Measurements from ENCODE around the gene ZC3H4.
"Not testable (repeated sequence)": the region's sequence is repeated elsewhere in the genome, so short reads cannot be mapped to it uniquely, and the experiment has no call there.

The ZC3H4 gene

GRCh38 chr19:47144630-47145029 is 31.1 kb upstream of the ZC3H4 start:
- TF ChIP-seq, protein P1, sequence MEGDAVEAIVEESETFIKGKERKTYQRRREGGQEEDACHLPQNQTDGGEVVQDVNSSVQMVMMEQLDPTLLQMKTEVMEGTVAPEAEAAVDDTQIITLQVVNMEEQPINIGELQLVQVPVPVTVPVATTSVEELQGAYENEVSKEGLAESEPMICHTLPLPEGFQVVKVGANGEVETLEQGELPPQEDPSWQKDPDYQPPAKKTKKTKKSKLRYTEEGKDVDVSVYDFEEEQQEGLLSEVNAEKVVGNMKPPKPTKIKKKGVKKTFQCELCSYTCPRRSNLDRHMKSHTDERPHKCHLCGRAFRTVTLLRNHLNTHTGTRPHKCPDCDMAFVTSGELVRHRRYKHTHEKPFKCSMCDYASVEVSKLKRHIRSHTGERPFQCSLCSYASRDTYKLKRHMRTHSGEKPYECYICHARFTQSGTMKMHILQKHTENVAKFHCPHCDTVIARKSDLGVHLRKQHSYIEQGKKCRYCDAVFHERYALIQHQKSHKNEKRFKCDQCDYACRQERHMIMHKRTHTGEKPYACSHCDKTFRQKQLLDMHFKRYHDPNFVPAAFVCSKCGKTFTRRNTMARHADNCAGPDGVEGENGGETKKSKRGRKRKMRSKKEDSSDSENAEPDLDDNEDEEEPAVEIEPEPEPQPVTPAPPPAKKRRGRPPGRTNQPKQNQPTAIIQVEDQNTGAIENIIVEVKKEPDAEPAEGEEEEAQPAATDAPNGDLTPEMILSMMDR (IDR thresholded peaks at IDR 0.05; ENCODE audit: borderline replicate concordance, insufficient read depth, low read depth, low read length) = no peak
- no peak overlapping the region for H3K4me3 ChIP-seq (ENCODE audit: low read depth, low read length)

DNA sequence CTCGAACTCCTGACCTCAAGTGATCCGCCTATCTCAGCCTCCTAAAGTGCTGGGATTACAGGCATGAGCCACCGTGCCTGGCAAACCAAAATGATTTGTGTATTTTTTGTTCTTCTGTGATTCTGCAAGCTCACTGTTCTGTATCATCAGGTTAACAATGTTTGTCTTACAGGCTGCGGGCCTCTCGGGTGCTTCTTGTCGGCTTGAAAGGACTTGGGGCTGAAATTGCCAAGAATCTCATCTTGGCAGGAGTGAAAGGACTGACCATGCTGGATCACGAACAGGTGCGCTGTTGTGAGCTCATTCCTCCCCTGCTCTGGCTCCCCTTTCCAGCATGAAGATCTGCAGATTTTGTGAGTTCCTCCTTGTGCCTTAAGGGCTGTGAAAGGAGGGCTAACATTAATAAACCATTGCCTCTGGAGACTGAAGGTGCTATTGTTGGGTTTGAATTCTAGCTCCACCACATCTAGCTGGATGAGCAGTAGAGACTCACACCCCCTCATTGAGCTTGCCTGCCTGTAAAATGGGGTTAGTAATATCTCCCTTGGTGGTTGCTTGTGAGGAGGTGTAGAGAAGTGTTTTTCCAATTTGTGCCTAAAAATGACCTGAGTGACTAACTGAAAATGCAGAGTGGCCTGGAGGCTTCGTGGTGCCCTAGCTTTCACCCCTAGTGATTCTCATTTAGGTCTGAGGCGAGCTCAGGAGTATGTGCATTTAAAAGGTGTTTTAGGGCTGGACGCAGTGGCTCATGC is 29.9 kb upstream of the ZC3H4 start:
- TF ChIP-seq, protein P1 (IDR thresholded peaks at IDR 0.05; ENCODE audit: borderline replicate concordance, insufficient read depth, low read depth, low read length) = no peak
- H3K4me3 ChIP-seq (ENCODE audit: low read depth, low read length) = no peak overlapping the region

DNA sequence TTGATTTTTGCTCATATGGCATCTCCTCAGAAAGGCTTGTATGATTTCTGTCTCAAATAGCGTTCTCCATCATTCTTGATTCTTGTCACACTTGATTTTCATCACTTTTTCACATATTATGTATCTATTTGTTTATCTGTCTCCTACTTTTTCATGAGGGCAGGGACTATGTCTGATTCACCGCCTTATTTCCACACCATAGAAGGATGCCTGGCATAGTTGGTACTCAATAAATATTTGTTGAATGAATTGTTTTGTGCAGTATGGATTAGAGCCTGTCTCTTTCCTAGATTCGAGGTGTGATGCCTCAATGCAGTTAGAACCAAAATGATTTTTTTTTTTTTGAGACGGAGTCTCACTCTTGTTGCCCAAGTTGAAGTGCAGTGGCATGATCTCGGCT is 29.2 kb upstream of the ZC3H4 start:
- TF ChIP-seq, protein P1 (IDR thresholded peaks at IDR 0.05; ENCODE audit: borderline replicate concordance, insufficient read depth, low read depth, low read length) = no peak
- no peak overlapping the region for H3K4me3 ChIP-seq (ENCODE audit: low read depth, low read length)

DNA sequence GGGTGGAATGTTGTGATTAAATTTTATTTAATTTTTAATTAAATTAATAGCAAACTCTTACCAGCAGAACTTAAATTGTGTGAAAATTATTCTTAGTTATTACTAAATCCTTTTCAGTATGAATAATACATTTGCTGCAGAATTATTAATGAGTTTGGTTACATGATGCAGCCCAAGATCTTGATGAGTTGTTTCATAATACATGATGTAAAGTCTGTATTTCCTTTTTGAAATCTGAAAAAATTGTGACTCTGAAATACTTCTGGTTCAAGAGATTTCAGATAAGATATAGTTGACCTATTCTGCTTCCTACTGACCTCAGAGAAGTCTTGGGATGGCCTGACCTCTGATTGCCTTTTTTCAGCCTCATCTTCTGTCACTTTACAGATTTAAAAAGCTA is 28.1 kb upstream of the ZC3H4 start:
- TF ChIP-seq, protein P1 (IDR thresholded peaks at IDR 0.05; ENCODE audit: borderline replicate concordance, insufficient read depth, low read depth, low read length) = no peak
- H3K4me3 ChIP-seq (ENCODE audit: low read depth, low read length) = no peak overlapping the region

DNA sequence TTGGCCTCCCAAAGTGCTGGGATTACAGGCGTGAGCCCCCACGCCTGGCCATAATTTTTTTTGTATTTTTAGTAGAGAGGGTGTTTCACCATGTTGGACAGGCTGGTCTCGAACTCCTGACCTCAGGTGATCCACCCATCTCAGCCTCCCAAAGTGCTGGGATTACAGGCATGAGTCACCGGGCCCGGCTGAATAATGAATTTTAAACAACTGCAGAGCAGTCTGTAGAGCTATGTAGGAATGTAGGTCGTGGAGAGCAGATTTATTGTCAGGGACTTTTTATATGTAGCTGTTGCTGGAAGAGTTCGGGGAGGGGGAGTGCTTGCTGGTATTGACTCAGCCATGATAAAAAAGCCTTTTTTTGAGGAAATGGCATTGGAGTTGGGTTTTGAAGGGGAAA is 27.7 kb upstream of the ZC3H4 start:
- H3K4me3 ChIP-seq (ENCODE audit: low read depth, low read length) = not testable (repeated sequence)

DNA sequence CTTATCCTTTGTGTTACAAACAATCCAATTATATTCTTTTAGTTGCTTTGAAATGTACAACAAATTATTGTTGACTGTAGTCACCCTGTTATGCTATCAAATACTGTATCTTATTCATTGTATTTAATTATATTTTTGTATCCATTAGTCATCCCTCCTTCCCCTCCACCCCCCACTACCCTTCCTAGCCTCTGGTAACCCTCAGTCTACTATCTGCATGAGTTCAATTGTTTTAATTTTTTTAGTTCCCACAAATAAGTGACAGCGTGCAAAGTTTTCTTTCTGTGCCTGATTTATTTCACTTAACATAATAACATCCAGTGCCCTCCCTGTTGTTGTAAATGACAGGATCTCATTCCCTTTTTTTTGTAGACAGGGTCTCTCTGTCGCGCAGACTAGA is 21.6 kb upstream of the ZC3H4 start:
- no peak overlapping the region for H3K4me3 ChIP-seq (ENCODE audit: low read depth, low read length)
- TF ChIP-seq, protein P1 (IDR thresholded peaks at IDR 0.05; ENCODE audit: borderline replicate concordance, insufficient read depth, low read depth, low read length) = no peak

DNA sequence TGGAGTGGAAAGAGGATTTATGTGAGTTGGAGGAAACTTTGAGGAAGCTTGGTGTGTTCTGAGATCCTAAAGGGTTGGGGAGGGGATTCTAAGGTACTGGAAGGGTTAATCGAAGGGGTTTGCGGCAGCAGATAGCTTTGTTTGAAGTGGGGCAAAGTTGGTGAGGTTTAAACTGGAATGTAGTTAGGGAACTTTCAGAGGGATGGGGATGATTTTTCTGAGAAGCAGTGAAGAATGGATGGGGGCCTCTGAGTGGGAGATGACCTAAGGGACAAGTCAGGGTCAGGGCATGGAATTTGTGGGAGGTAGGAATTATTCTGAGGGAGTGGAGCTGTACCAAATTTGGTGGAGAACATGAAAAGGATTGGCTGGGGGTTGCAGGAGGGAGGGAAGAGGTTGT is 21.0 kb upstream of the ZC3H4 start:
- H3K4me3 ChIP-seq (ENCODE audit: low read depth, low read length) = no peak overlapping the region
- TF ChIP-seq, protein P1 (IDR thresholded peaks at IDR 0.05; ENCODE audit: borderline replicate concordance, insufficient read depth, low read depth, low read length) = no peak

Data from GM12875 (cell line).